Limb (tissue), 2 donors: ENCODE data around the gene CHST2.

ENCODE experiments used
- DNase-seq, 2 donors: peaks; one replicate each; pipeline ENCODE4 v3.0.0-alpha.2; 2016; ENCODE audit errors: extremely low spot score in 2 of 2

The CHST2 gene

GRCh38 chr3:143098032-143098764 is 21.4 kb upstream of the CHST2 start:
- DNase-seq: no peak

- DNase-seq: no peak
Measured at GRCh38 chr3:143099210-143099609, 20.4 kb upstream of the CHST2 start.

GRCh38 chr3:143099690-143100089 is 19.9 kb upstream of the CHST2 start:
- no peak for DNase-seq

GRCh38 chr3:143100451-143100850 is 19.1 kb upstream of the CHST2 start:
- DNase-seq: no peak

GRCh38 chr3:143101792-143102381 is 17.7 kb upstream of the CHST2 start:
- DNase-seq: no peak

GRCh38 chr3:143103652-143104051 is 15.9 kb upstream of the CHST2 start:
- DNase-seq: no peak

- DNase-seq: no peak
Measured at GRCh38 chr3:143105170-143105569, 14.4 kb upstream of the CHST2 start.

- DNase-seq: no peak
Measured at GRCh38 chr3:143109861-143110260, 9.7 kb upstream of the CHST2 start.

- DNase-seq: no peak
Measured at GRCh38 chr3:143110371-143110770, 9.2 kb upstream of the CHST2 start.

GRCh38 chr3:143118630-143119008 is 952 bp upstream of the CHST2 start:
- DNase-seq: no peak

- DNase-seq: no peak
Measured at GRCh38 chr3:143119974-143120715, 574 bp downstream of the CHST2 start.

- peak in 1 of 2 donors; percentile 63 for DNase-seq
Measured at GRCh38 chr3:143120716-143121240, 1.2 kb downstream of the CHST2 start.

GRCh38 chr3:143121241-143122088 is 1.9 kb downstream of the CHST2 start:
- DNase-seq: peak; percentile 32 to 75

- DNase-seq: no peak
Measured at GRCh38 chr3:143122089-143122430, 2.5 kb downstream of the CHST2 start.

- DNase-seq: no peak
Measured at GRCh38 chr3:143122608-143123352, 3.2 kb downstream of the CHST2 start.

- no peak for DNase-seq
Measured at GRCh38 chr3:143123353-143123984, 3.9 kb downstream of the CHST2 start.

GRCh38 chr3:143124601-143125520 is 5.3 kb downstream of the CHST2 start:
- no peak for DNase-seq

GRCh38 chr3:143127801-143128200 is 8.2 kb downstream of the CHST2 start:
- DNase-seq: no peak

GRCh38 chr3:143128227-143128955 is 8.8 kb downstream of the CHST2 start:
- no peak for DNase-seq
